ENCODE measurements around the gene CLCN1.

DNA sequence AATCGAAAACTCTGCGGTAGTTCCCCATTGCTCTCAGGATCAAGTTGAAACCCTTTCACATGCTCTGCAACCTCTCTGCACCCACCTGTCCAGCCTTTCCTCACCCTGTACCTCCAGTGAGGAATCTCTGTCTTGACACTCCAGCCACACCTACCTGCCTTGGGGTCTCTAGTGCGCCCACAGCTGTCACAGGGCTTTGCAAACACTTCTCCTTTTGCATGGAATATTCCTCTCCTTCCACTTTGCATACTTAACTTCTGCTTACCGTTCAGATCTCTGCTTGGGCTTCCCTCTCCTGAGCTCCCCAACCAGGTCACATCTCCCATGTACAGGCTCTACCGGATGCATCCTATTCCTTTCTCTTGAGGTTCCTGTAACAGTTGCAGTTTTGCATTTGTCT lies 58.6 kb downstream of the CLCN1 start:
- TF ChIP-seq, protein P1, sequence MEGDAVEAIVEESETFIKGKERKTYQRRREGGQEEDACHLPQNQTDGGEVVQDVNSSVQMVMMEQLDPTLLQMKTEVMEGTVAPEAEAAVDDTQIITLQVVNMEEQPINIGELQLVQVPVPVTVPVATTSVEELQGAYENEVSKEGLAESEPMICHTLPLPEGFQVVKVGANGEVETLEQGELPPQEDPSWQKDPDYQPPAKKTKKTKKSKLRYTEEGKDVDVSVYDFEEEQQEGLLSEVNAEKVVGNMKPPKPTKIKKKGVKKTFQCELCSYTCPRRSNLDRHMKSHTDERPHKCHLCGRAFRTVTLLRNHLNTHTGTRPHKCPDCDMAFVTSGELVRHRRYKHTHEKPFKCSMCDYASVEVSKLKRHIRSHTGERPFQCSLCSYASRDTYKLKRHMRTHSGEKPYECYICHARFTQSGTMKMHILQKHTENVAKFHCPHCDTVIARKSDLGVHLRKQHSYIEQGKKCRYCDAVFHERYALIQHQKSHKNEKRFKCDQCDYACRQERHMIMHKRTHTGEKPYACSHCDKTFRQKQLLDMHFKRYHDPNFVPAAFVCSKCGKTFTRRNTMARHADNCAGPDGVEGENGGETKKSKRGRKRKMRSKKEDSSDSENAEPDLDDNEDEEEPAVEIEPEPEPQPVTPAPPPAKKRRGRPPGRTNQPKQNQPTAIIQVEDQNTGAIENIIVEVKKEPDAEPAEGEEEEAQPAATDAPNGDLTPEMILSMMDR (IDR thresholded peaks at IDR 0.05; ENCODE audit: low read depth, low read length): no peak
- TF ChIP-seq POLR2A (IDR thresholded peaks at IDR 0.05; ENCODE audit: extremely low read depth, insufficient read length) (no peak), MYC (IDR thresholded peaks at IDR 0.05; ENCODE audit: low read depth, low read length) (no peak)
- TF ChIP-seq, protein P2, sequence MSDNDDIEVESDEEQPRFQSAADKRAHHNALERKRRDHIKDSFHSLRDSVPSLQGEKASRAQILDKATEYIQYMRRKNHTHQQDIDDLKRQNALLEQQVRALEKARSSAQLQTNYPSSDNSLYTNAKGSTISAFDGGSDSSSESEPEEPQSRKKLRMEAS (IDR thresholded peaks at IDR 0.05; ENCODE audit: low read depth, low read length): no peak
